GM21619 (cell line): ENCODE measurements around the gene RECQL5.

Experiments used
- ATAC-seq: cut with Tn5 transposase; IDR thresholded peaks from one replicate; pipeline ENCODE4 v1.9.1; 2021; ENCODE audit not compliant: unreplicated experiment

RECQL5 gene

GRCh38 chr17:75666959-75667790 is at the start of gene RECQL5, which contains the start of gene SAP30BP:
TSS of gene RECQL5 (minus strand) at chr17:75667154. CDS start at chr17:75666557, 597 bp downstream.
TSS of gene SAP30BP (plus strand) at chr17:75667338. CDS start at chr17:75667373, 35 bp downstream.
- peak; percentile 60 for ATAC-seq

GRCh38 chr17:75712446-75712845 is 45.5 kb upstream of the RECQL5 start:
- ATAC-seq: no peak

GRCh38 chr17:75707079-75707571 is 40.2 kb upstream of the RECQL5 start:
- ATAC-seq: no peak

GRCh38 chr17:75706042-75706728 is 39.2 kb upstream of the RECQL5 start:
- no peak for ATAC-seq

- ATAC-seq: no peak
Measured at GRCh38 chr17:75704963-75705875, 38.3 kb upstream of the RECQL5 start.

GRCh38 chr17:75703591-75703990 is 36.6 kb upstream of the RECQL5 start:
- no peak for ATAC-seq

- no peak for ATAC-seq
Measured at GRCh38 chr17:75703191-75703590, 36.2 kb upstream of the RECQL5 start.

- ATAC-seq: no peak
Measured at GRCh38 chr17:75701288-75701687, 34.3 kb upstream of the RECQL5 start.

GRCh38 chr17:75698659-75699058 is 31.7 kb upstream of the RECQL5 start:
- no peak for ATAC-seq

GRCh38 chr17:75697651-75698291 is 30.8 kb upstream of the RECQL5 start:
- ATAC-seq: no peak

- no peak for ATAC-seq
Measured at GRCh38 chr17:75695830-75696271, 28.9 kb upstream of the RECQL5 start.

GRCh38 chr17:75695141-75695829 is 28.3 kb upstream of the RECQL5 start:
- ATAC-seq: no peak

GRCh38 chr17:75694536-75694935 is 27.6 kb upstream of the RECQL5 start:
- ATAC-seq: no peak

GRCh38 chr17:75693500-75694481 is 26.8 kb upstream of the RECQL5 start:
- no peak for ATAC-seq

GRCh38 chr17:75692976-75693375 is 26.0 kb upstream of the RECQL5 start:
- no peak for ATAC-seq

- no peak for ATAC-seq
Measured at GRCh38 chr17:75691801-75692626, 25.1 kb upstream of the RECQL5 start.

GRCh38 chr17:75691371-75691791 is 24.4 kb upstream of the RECQL5 start:
- no peak for ATAC-seq

- ATAC-seq: no peak
Measured at GRCh38 chr17:75689441-75689873, 22.5 kb upstream of the RECQL5 start.
